HepG2 (cell line): ENCODE results near the gene PBX1. TPM values are rescaled to one million over a fixed set of nuclear protein-coding genes. Genes with fewer than 3 reads are reported as not detected.

Experiments used
- ATAC-seq: fragments of 200-7000 bp; cut with Tn5 transposase; 3 replicates; pipeline ENCODE4 v1.9.1; 2020; ENCODE audit warnings: mild to moderate bottlenecking, moderate library complexity
- BruUV-seq: library from RNA; stranded (reverse); fragments of 400-500 nt; replicated peaks from 2 replicates; lab custom pipeline; 2021; lab: Mats Ljungman, UMichigan
- CTCF ChIA-PET: fragments of 300-600 bp; formaldehyde crosslinking; extraction: SDS; loops from one replicate; lab custom pipeline; 2021; ENCODE audit warnings: low total read pairs, inconsistent platforms, low intra/inter-chr PET ratio; lab: Yijun Ruan, JAX
- POLR2A ChIA-PET: fragments of 350-600 bp; sonication (Branson Sonifier 250); formaldehyde crosslinking; loops from one replicate; lab custom pipeline; 2020; ENCODE audit warnings: antibody characterized with exemption, inconsistent platforms; lab: Yijun Ruan, JAX
- DNase-seq: peaks from one replicate; pipeline ENCODE4 v3.0.0-alpha.2; 2015; ENCODE audit warnings: low spot score
- FAIRE-seq: peaks from 3 replicates; lab custom pipeline; 2011; peaks lifted over from hg19 to GRCh38; lab: Jason Lieb, UNC
- H2AFZ ChIP-seq: one replicate; pipeline ENCODE4 v1.6.1; 2011; ENCODE audit warnings: low read length, inconsistent platforms
- H3K27ac ChIP-seq: fragments of 300-600 bp; 3 replicates; pipeline ENCODE4 v1.8.0; 2011; ENCODE audit warnings: mixed run types, mild to moderate bottlenecking, mixed read lengths, low read length, inconsistent platforms; ENCODE audit not compliant: insufficient read depth; ENCODE audit errors: extremely low read length
- H3K27me3 ChIP-seq, 2 experiments: fragments of 200-600 bp in 1 of 2; 2 replicates in 1 of 2; 3 replicates in 1 of 2; pipeline versions ENCODE4 v1.6.0 to v1.8.0; 2011; ENCODE audit warnings: low read length in 2 of 2, mild to moderate bottlenecking in 2 of 2, moderate library complexity in 2 of 2, inconsistent platforms in 1 of 2; ENCODE audit not compliant: insufficient read depth in 2 of 2, control insufficient read depth in 1 of 2
- H3K36me3 ChIP-seq, 2 experiments: fragments of 200-600 bp in 1 of 2; replicated peaks in 1 of 2; 2 replicates in 1 of 2; 3 replicates in 1 of 2; pipeline versions ENCODE4 v1.5.1 to v1.8.0; 2011; ENCODE audit warnings: low read length in 2 of 2, inconsistent platforms in 1 of 2; ENCODE audit not compliant: insufficient read depth in 2 of 2, control insufficient read depth in 1 of 2
- H3K4me1 ChIP-seq: 2 replicates; pipeline ENCODE4 v1.5.1; 2012; ENCODE audit warnings: low read length, inconsistent platforms; ENCODE audit not compliant: insufficient read depth
- H3K4me2 ChIP-seq: 2 replicates; pipeline ENCODE4 v1.6.0; 2011; ENCODE audit warnings: low read depth, low read length, inconsistent platforms
- H3K4me3 ChIP-seq, 3 experiments: fragments of 200-600 bp in 1 of 3; sonication (generic), shearing (Covaris generic) in 1 of 3; replicated peaks in 1 of 3; 2 replicates each; pipeline ENCODE4 v1.5.1; 2011 to 2016; ENCODE audit warnings: low read length in 3 of 3, inconsistent platforms in 2 of 3, low read depth in 2 of 3, mild to moderate bottlenecking in 2 of 3, control low read depth in 1 of 3, mixed read lengths in 1 of 3; ENCODE audit not compliant: insufficient read depth in 1 of 3
- H3K79me2 ChIP-seq: one replicate; pipeline ENCODE4 v1.6.1; 2011; ENCODE audit warnings: low read length, inconsistent platforms; ENCODE audit not compliant: insufficient read depth
- H3K9ac ChIP-seq: 2 replicates; pipeline ENCODE4 v1.6.0; 2011; ENCODE audit warnings: mild to moderate bottlenecking, low read depth, low read length, inconsistent platforms; ENCODE audit not compliant: insufficient read depth
- H3K9me3 ChIP-seq: 2 replicates; pipeline ENCODE4 v1.5.1; 2012; ENCODE audit warnings: mild to moderate bottlenecking, low read length
- H4K20me1 ChIP-seq: 2 replicates; pipeline ENCODE4 v1.6.0; 2011; ENCODE audit warnings: inconsistent platforms, mild to moderate bottlenecking, low read length, moderate library complexity; ENCODE audit not compliant: insufficient read depth
- ATF7-NPFF ChIP-seq: sonication (generic); formaldehyde crosslinking; IDR thresholded peaks from 2 replicates; pipeline ENCODE4 v1.8.1; 2023; ENCODE audit warnings: mild to moderate bottlenecking, low read depth, missing genetic modification reagents, moderate library complexity
- FOXM1 ChIP-seq: sonication (generic); formaldehyde crosslinking; IDR thresholded peaks from 2 replicates; pipeline ENCODE4 v1.5.0; 2020; ENCODE audit warnings: missing genetic modification reagents
- HOXD1 ChIP-seq: sonication (generic); formaldehyde crosslinking; IDR thresholded peaks from 2 replicates; pipeline ENCODE4 v1.5.0; 2020; ENCODE audit warnings: missing genetic modification reagents
- NFYC ChIP-seq: IDR thresholded peaks from 2 replicates; pipeline ENCODE4 v1.6.1; 2016; ENCODE audit warnings: missing genetic modification reagents, missing compliant biosample characterization
- RELA ChIP-seq: sonication (generic); formaldehyde crosslinking; IDR thresholded peaks from 2 replicates; pipeline ENCODE4 v1.4.0; 2020; ENCODE audit warnings: missing genetic modification reagents
- TAF15 ChIP-seq: fragments of 200-400 bp; formaldehyde crosslinking; IDR thresholded peaks from one replicate; pipeline ENCODE4 v1.6.1; 2018; ENCODE audit warnings: mild to moderate bottlenecking, low read depth, low read length; ENCODE audit not compliant: poor library complexity, severe bottlenecking
- TERF1 ChIP-seq: sonication (generic); formaldehyde crosslinking; IDR thresholded peaks from 2 replicates; pipeline ENCODE4 v1.8.0; 2022; ENCODE audit warnings: mild to moderate bottlenecking, missing genetic modification reagents, moderate library complexity
- ZBTB20 ChIP-seq: sonication (generic); formaldehyde crosslinking; IDR thresholded peaks from 2 replicates; pipeline ENCODE4 v1.8.1; 2023; ENCODE audit warnings: missing genetic modification reagents, low read depth, mild to moderate bottlenecking, borderline replicate concordance
- ZNF451 ChIP-seq: sonication (generic); formaldehyde crosslinking; IDR thresholded peaks from 2 replicates; pipeline ENCODE4 v1.5.0; 2020; ENCODE audit warnings: mild to moderate bottlenecking, missing genetic modification reagents
- ZNF543 ChIP-seq: sonication (generic); formaldehyde crosslinking; IDR thresholded peaks from 2 replicates; pipeline ENCODE4 v1.4.0; 2020; ENCODE audit warnings: mild to moderate bottlenecking, missing genetic modification reagents
- ZNF580 ChIP-seq: IDR thresholded peaks from 2 replicates; pipeline ENCODE4 v1.6.1; 2016; ENCODE audit warnings: low read depth, borderline replicate concordance
- ZNF660 ChIP-seq: sonication (generic); formaldehyde crosslinking; IDR thresholded peaks from 2 replicates; pipeline ENCODE4 v1.5.1; 2020; ENCODE audit warnings: mild to moderate bottlenecking, low read depth, missing genetic modification reagents, borderline replicate concordance
- WGBS: methylation state at CpG from one replicate; pipeline ENCODE4 v1.1.6; 2017; ENCODE audit warnings: low lambda C conversion rate; 5-methylcytosine and 5-hydroxymethylcytosine counted together
- in situ Hi-C: cut with HindIII; loops from 2 replicates; pipeline ENCODE4 v1.10.0; 2017; ENCODE audit warnings: low pct_unique_long_range_greater_than_20kb; ENCODE audit not compliant: extremely low pct_ligation_motif_present
- intact Hi-C: fragments of 100-400 bp; cut with micrococcal nuclease; formaldehyde crosslinking; loops from one replicate; pipeline ENCODE4 v1.10.0; 2022; ENCODE audit not compliant: unreplicated experiment
- polyA plus RNA-seq, 8 experiments: library from polyadenylated mRNA; depleted of rRNA in 3 of 8; stranded (reverse) in 7 of 8; unstranded in 1 of 8; fragments of >200 nt; fragmentation: Illumina TruSeq in 4 of 8; extraction: Trizol in 4 of 8; gene quantifications; 2 replicates each; pipeline versions ENCODE4 v1.2.1 to v1.2.3, GENCODE V29; 2011 to 2016; ENCODE audit warnings: low read depth in 4 of 8, missing spikeins in 1 of 8, mixed read lengths in 1 of 8; ENCODE audit not compliant: insufficient read depth in 1 of 8
- total RNA-seq, 5 experiments: library from RNA; depleted of rRNA; stranded (reverse); fragments of >200 nt; fragmentation: Illumina TruSeq; extraction: Trizol; gene quantifications; 2 replicates each; pipeline ENCODE4 v1.2.3, GENCODE V29; 2016; ENCODE audit warnings: low read depth in 1 of 5
- TF ChIP-seq, protein P1 (sequence below): sonication (generic); formaldehyde crosslinking; IDR thresholded peaks from one replicate; pipeline ENCODE4 v1.5.1; 2020; ENCODE audit warnings: mild to moderate bottlenecking, missing genetic modification reagents; ENCODE audit errors: not compliant biosample characterization

PBX1 gene
- total and polyA plus RNA-seq, 2 of the 13 experiments (the other 11 are each of a cell fraction or from before 2014, with no cell fraction given) = 0.24 TPM; not detected in 1

DNA sequence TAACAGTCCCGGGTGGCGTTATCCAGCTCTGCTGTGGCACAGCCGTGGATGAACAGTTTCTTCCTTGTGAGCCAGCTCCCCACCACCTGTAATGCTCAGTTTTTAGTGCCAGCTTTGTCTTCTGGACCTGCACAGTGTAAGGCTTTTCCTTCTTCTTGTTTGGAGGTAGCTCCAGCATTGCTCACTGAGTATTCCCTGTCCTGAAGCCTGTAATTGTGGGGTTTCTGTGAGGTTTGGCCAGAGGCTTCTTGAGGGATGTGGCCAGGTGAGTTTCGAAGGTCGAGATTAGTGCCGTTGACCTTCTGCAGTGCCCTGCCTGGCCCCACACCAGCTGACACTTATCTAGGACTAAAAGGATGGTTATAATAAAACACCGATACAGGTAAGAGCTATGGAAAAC, 75.0 kb downstream of the PBX1 start (continued):
- no peak for TF ChIP-seq TERF1 (CRISPR knock-in tag)
- no peak for TF ChIP-seq ZNF660 (CRISPR knock-in tag)

- intact Hi-C loops = no loop called here
- H3K4me1 ChIP-seq = no peaks in the 10 kb centered on the region
- FAIRE-seq (no peak), DNase-seq (no peak), ATAC-seq (no peak)
- no peak overlapping the region for H2AFZ ChIP-seq
- H3K27ac ChIP-seq = no peak overlapping the region
- H3K4me3 ChIP-seq = no peak overlapping the region
- H3K4me2 ChIP-seq = no peak overlapping the region
- BruUV-seq = no TSS peak
- no peaks in the 10 kb centered on the region for H4K20me1 ChIP-seq
- WGBS = 68% methylated on average over 22 of the region's 22 CpGs
- POLR2A ChIA-PET = no interaction called here
- H3K9ac ChIP-seq = no peak overlapping the region
- no peaks in the 10 kb centered on the region for H3K79me2 ChIP-seq
- CTCF ChIA-PET = no interaction called here
- in situ Hi-C loops = no loop called here
- no peaks in the 10 kb centered on the region for H3K9me3 ChIP-seq
- no peaks in the 10 kb centered on the region for H3K36me3 ChIP-seq
- no peaks in the 10 kb centered on the region for H3K27me3 ChIP-seq
- TF ChIP-seq HOXD1 = no peak
- TF ChIP-seq ZNF451 (CRISPR knock-in tag) = no peak
- TF ChIP-seq RELA (CRISPR knock-in tag) = no peak
- no peak for TF ChIP-seq ZNF580
- no peak for TF ChIP-seq ZBTB20 (CRISPR knock-in tag)
- TF ChIP-seq ATF7-NPFF (CRISPR knock-in tag) = no peak
- TF ChIP-seq NFYC = no peak
- no peak for TF ChIP-seq FOXM1 (CRISPR knock-in tag)
- TF ChIP-seq, protein P1, sequence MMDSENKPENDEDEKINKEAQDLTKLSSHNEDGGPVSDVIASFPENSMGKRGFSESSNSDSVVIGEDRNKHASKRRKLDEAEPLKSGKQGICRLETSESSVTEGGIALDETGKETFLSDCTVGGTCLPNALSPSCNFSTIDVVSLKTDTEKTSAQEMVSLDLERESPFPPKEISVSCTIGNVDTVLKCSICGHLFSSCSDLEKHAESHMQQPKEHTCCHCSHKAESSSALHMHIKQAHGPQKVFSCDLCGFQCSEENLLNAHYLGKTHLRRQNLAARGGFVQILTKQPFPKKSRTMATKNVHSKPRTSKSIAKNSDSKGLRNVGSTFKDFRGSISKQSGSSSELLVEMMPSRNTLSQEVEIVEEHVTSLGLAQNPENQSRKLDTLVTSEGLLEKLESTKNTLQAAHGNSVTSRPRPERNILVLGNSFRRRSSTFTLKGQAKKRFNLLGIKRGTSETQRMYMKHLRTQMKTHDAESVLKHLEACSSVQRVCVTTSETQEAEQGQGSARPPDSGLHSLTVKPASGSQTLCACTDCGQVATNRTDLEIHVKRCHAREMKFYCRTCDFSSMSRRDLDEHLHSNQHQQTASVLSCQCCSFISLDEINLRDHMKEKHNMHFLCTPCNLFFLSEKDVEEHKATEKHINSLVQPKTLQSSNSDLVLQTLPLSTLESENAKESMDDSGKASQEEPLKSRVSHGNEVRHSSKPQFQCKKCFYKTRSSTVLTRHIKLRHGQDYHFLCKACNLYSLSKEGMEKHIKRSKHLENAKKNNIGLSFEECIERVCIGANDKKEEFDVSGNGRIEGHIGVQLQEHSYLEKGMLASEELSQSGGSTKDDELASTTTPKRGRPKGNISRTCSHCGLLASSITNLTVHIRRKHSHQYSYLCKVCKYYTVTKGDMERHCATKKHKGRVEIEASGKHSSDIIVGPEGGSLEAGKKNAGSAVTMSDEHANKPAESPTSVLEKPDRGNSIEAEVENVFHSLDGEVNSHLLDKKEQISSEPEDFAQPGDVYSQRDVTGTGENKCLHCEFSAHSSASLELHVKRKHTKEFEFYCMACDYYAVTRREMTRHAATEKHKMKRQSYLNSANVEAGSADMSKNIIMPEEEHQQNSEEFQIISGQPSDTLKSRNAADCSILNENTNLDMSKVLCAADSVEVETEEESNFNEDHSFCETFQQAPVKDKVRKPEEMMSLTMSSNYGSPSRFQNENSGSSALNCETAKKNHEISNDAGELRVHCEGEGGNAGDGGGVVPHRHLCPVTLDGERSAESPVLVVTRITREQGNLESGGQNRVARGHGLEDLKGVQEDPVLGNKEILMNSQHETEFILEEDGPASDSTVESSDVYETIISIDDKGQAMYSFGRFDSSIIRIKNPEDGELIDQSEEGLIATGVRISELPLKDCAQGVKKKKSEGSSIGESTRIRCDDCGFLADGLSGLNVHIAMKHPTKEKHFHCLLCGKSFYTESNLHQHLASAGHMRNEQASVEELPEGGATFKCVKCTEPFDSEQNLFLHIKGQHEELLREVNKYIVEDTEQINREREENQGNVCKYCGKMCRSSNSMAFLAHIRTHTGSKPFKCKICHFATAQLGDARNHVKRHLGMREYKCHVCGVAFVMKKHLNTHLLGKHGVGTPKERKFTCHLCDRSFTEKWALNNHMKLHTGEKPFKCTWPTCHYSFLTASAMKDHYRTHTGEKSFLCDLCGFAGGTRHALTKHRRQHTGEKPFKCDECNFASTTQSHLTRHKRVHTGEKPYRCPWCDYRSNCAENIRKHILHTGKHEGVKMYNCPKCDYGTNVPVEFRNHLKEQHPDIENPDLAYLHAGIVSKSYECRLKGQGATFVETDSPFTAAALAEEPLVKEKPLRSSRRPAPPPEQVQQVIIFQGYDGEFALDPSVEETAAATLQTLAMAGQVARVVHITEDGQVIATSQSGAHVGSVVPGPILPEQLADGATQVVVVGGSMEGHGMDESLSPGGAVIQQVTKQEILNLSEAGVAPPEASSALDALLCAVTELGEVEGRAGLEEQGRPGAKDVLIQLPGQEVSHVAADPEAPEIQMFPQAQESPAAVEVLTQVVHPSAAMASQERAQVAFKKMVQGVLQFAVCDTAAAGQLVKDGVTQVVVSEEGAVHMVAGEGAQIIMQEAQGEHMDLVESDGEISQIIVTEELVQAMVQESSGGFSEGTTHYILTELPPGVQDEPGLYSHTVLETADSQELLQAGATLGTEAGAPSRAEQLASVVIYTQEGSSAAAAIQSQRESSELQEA (CRISPR knock-in tag) = no peak
- TF ChIP-seq ZNF543 (CRISPR knock-in tag) = no peak
- TF ChIP-seq TAF15 = no peak
Observed at GRCh38 chr1:164635059-164635802, 76.2 kb downstream of the PBX1 start.
